HG02610 (cell line): ENCODE measurements around the gene CAMSAP2.
"Not testable (repeated sequence)": the region's sequence is repeated elsewhere in the genome, so short reads cannot be mapped to it uniquely, and the experiment has no call there.

Source experiments
- ATAC-seq: cut with Tn5 transposase; IDR thresholded peaks from one replicate; pipeline ENCODE4 v1.9.1; 2021; ENCODE audit warnings: mild to moderate bottlenecking, moderate library complexity; ENCODE audit not compliant: unreplicated experiment

CAMSAP2 gene

DNA sequence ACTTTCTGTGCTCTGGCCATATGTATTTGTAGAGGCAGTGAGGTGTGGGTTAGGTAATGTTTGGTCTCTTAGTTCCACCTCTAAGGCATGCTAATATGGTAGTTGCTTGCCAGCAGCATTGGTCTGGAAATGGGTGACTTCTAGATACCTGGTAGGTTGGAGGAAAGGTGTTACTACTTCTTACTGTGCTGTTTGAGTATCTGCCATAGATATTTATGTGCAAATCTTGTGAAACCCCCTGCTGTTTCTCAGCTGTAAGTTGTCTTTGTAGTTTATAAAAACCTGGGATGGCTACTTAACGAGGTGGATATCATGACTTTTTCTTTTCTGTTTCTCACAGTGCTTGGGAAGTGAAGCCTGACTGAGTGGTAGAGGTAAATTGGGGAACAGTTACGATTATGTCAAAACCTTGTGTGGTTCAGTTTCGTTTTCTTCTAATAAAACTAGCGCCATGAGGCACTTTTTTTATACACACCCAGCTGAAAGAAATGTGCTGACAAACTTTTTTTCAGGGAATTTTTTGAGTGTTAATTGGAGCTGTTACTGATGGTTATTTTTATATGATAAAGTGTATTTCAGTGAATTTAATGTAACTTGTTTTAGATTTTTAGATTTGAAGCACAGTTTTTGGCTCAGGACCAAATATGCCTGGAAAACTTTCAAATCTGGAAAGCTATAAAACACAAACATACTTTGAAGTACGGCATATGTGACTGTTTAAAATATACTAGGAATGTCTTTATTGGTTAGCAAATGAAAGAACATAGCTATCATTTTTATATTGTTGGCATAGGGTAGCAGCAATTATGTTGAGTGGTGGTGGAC, 42.1 kb downstream of the CAMSAP2 start:
- peak; percentile 58 for ATAC-seq

DNA sequence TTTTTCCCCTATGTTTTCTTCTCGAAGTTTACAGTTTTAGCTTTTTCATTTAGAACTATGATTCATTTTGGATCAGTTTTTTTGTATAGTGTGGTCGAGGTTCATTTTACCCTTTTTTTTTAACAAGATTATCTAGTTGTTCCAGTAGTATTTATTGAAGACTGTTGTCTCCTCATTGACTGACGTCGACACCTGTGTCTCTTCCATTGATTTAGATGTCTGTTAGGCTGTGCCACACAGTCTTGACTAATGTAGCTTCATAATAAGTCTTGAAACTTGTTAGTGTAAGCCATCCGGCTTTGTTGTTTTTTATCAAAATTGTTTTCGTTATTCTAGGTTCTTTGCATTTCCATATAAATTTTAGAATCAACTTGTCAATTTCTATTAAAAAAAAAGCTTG, 45.2 kb downstream of the CAMSAP2 start:
- ATAC-seq: no peak

DNA sequence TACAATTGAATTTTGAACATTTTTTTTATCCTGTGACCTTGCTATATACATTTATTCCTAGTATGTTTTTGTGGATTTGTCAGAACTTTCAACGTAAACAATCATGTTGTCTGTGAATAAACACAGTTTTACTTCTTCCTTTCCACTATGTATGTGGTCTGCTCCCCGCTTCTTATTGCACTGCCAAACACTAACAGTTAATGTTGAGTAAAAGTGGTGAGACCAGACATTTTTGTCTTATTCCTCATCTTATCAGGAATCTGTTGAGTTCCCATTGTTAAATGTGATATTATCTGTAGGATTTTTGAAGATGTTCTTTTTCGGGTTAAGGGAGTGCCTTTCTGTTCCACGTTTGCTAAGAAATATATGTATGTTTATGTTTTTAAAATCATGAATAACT, 45.9 kb downstream of the CAMSAP2 start:
- no peak for ATAC-seq

DNA sequence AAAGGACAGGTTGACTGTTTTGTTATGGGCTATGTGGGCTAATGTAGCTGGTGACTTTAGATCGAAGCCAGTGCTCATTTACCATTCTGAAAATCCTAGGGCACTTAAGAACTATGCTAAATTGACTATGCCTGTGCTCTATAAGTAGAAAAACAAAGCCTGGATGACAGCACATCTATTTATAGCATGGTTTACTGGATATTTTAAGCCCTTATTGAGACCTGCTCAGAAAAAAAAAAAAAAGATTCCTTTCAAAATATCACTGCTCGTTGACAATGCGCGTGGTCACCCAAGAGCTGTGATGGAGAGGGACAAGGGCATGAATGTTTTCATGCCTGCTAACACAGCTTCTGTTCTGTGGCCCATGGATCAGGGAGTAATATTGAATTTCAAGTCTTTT, 48.1 kb downstream of the CAMSAP2 start:
- ATAC-seq: no peak

GRCh38 chr1:200787896-200788387, 49.2 kb downstream of the CAMSAP2 start:
- ATAC-seq: no peak

DNA sequence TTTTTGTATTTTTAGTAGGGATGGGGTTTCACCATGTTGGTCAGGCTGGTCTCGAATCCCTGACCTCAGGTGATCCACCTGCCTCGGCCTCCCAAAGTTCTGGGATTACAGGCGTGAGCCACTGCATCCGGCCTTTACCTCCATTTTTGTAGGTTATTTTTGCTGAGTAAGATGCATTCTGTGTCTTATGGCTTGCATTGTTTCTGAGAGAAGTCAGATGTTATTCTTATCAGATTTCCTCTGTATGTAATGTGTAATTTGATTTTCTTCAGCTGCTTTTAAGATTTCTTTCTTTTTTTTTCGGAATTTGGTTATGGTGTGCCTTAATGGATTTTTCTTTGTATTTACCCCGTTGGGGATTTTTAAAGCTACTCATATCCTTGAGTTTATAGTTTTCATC, 52.3 kb downstream of the CAMSAP2 start:
- not testable (repeated sequence) for ATAC-seq

GRCh38 chr1:200793677-200794076, 55.0 kb downstream of the CAMSAP2 start:
- no peak for ATAC-seq

- ATAC-seq: no peak
Measured at GRCh38 chr1:200794506-200795065, 55.9 kb downstream of the CAMSAP2 start.

- no peak for ATAC-seq
Measured at GRCh38 chr1:200795156-200795555, 56.5 kb downstream of the CAMSAP2 start.

GRCh38 chr1:200802042-200802441, 63.3 kb downstream of the CAMSAP2 start:
- no peak for ATAC-seq

GRCh38 chr1:200802865-200803512, 64.3 kb downstream of the CAMSAP2 start:
- peak; percentile 68 for ATAC-seq

DNA sequence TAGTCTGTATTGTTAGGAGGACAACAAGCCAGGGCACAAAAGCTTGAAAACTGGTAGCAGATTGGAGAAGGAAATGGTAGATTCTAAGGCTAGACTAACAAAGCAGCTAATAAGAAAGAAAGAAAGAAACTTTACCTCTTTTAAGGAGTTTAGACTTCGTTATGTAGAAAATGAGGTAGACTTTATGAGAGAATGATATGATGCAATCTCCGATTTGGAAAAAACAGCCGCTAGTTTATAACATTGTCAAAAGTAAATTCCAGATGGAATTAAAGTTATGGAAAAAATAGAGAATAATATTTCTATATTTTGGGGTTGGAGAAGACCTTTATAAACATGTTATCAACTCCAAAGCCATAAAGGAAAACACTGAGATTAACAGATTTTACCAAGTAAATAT, 67.0 kb downstream of the CAMSAP2 start:
- ATAC-seq: no peak

GRCh38 chr1:200808846-200809245, 70.2 kb downstream of the CAMSAP2 start:
- no peak for ATAC-seq

- ATAC-seq: no peak
Measured at GRCh38 chr1:200811704-200812103, 73.0 kb downstream of the CAMSAP2 start.

- ATAC-seq: not testable (repeated sequence)
Measured at GRCh38 chr1:200816624-200817224, 78.0 kb downstream of the CAMSAP2 start.

DNA sequence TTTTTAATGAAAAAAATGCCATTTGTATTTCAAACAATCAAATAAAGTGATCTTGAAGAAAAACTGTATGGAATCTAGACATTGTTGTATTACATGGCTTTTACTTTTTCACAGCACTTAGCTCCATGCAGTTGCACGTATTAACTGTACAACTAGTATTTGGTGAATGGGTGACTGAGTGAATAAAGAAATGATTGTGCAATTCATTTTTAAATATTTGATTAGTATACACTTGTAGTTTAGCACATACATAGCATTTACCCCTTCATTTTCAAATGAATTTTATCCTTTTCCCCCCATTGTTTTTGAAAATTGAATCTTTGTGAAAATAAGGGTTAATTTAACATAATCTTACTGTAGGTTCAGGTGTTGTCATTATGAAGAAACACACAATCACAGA, 79.6 kb downstream of the CAMSAP2 start:
- ATAC-seq: no peak

- no peak for ATAC-seq
Measured at GRCh38 chr1:200819726-200820125, 81.0 kb downstream of the CAMSAP2 start.

DNA sequence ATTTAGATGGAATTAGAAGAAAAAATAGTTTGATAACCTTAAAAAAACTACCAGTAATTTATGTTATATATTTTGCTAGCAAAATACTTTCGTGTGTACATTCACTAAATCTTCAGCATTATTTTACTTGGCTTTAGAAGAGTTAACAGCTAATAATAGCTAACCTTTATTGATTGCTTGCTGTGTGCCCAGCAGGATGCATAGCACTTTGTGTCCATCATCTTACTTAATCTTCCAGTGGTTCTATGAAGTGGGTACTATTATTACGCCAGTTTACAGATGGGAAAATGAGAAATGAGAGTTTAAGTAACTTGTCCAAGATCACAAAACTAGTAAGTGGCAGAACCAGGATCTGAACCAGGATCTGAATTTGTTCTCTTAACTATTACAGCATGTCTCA, 92.4 kb downstream of the CAMSAP2 start:
- ATAC-seq: no peak

DNA sequence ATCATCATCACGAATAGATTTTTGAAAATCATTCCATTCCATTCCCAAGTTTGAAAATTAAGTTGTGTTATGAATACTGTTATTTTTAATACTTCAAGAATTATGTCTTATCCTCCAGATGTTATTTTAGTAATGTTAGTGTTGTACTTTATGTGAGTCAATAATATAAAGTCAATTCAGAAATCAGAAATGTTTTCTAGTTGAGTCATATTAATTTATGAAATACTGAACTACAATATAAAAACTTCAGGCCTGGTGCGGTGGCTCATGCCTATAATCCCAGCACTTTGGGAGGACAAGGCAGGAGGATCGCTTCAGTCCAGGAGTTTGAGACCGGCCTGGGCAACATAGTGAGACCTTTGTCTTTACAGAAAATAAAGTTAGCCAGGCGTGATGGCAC, 95.7 kb downstream of the CAMSAP2 start:
- no peak for ATAC-seq

- ATAC-seq: no peak
Measured at GRCh38 chr1:200836213-200836612, 97.5 kb downstream of the CAMSAP2 start.

DNA sequence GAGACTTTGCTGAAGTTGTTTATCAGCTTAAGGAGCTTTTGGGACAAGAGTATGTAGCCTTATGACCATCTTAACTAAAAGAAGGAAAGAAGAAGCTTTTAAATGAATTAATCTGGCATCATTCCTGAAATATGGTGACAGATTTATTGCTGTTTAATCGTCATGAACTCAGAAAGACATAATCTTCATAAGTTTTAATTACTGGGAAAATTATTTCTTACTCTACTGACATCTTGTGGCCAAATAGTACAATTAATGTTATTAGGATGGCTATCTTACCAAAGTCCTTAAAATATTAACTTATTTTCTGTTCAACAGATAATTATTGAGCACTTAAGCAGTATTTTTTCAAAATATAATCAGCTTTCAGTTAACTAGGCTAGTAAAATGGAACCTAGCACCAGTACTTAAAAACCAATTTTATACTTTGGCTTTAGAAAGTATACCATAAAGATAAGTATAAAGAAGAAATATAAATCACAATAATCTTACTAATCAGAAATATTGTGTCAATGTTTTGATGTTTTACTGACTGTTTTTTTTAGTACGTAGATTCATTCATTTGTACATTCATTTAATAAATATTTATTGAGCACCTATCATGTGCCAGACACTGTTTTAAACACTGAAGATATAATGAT, 99.4 kb downstream of the CAMSAP2 start:
- ATAC-seq: no peak
